Activated CD4-positive, alpha-beta T cell treated with anti-CD3 and anti-CD28 coated beads for 36 hours (primary cell): ENCODE measurements around the gene CSAD. TPM values are rescaled to one million over a fixed set of nuclear protein-coding genes. Genes with fewer than 3 reads are reported as not detected.

Experiments
- total RNA-seq, 2 experiments: library from RNA; stranded (reverse); gene quantifications; one replicate each; pipeline ENCODE4 v1.2.3, GENCODE V29; 2021

The CSAD gene
- total RNA-seq, 2 experiments from 2014 or later = 20.0 to 23.1 TPM

Other genes with a start within 250 kb of the CSAD start
- 1 to 10 TPM; 5.3 to 5.4 TPM for gene KRT18, start 231.8 kb downstream of the CSAD start, total RNA-seq
- 100 to 1,000 TPM; 698 to 781 TPM for gene EIF4B, start 174.5 kb downstream of the CSAD start, total RNA-seq
- gene TNS2, start 130.9 kb downstream of the CSAD start, total RNA-seq = 1 to 10 TPM in 1 of 2 experiments, under 1 TPM in 1; 0.77 to 2.4 TPM
- 10 to 100 TPM; 13.7 to 18.2 TPM for gene SPRYD3, start 101.5 kb downstream of the CSAD start, total RNA-seq
- gene IGFBP6, start 83.3 kb downstream of the CSAD start, total RNA-seq = 1 to 10 TPM; 1.3 to 2.4 TPM
- under 1 TPM; 0.57 to 0.79 TPM for gene SOAT2, start 77.4 kb downstream of the CSAD start, total RNA-seq
- gene ZNF740, start 203 bp downstream of the CSAD start, total RNA-seq = 10 to 100 TPM; 34.9 to 40.2 TPM
- 10 to 100 TPM; 73.0 to 77.6 TPM for gene ITGB7, start 26.3 kb upstream of the CSAD start, total RNA-seq
- 10 to 100 TPM; 20.0 to 21.6 TPM for gene RARG, start 51.3 kb upstream of the CSAD start, total RNA-seq
- 10 to 100 TPM; 60.8 to 66.9 TPM for gene ESPL1, start 87.4 kb upstream of the CSAD start, total RNA-seq
- 100 to 1,000 TPM; 253 to 322 TPM for gene PFDN5, start 114.6 kb upstream of the CSAD start, total RNA-seq
- gene MYG1, start 118.8 kb upstream of the CSAD start, total RNA-seq = 10 to 100 TPM; 61.9 to 68.8 TPM
- 10 to 100 TPM; 65.5 to 72.5 TPM for gene AAAS, start 140.7 kb upstream of the CSAD start, total RNA-seq
- not detected for gene SP7, start 155.4 kb upstream of the CSAD start, total RNA-seq
- 10 to 100 TPM; 76.8 to 93.5 TPM for gene SP1, start 199.3 kb upstream of the CSAD start, total RNA-seq
- gene AMHR2, start 242.9 kb upstream of the CSAD start, total RNA-seq = not detected